Skeletal muscle satellite cell (primary cell): Measurements from ENCODE around the gene PPP1R9A.

Source experiments
- H3K27me3 ChIP-seq: 2 replicates; pipeline ENCODE4 v1.7.0; 2013; ENCODE audit warnings: low read length; ENCODE audit not compliant: control insufficient read depth, insufficient read depth
- H3K36me3 ChIP-seq: 2 replicates; pipeline ENCODE4 v1.7.0; 2013; ENCODE audit warnings: mild to moderate bottlenecking, control low read depth, low read length; ENCODE audit not compliant: insufficient read depth
- H3K4me1 ChIP-seq: 2 replicates; pipeline ENCODE4 v1.7.0; 2013; ENCODE audit warnings: low read length; ENCODE audit not compliant: control insufficient read depth, insufficient read depth
- H3K4me2 ChIP-seq: 2 replicates; pipeline ENCODE4 v1.7.0; 2013; ENCODE audit warnings: mild to moderate bottlenecking, low read length
- H3K4me3 ChIP-seq: 2 replicates; pipeline ENCODE4 v1.7.0; 2013; ENCODE audit warnings: low read length
- H3K9ac ChIP-seq: 2 replicates; pipeline ENCODE4 v1.7.0; 2013; ENCODE audit warnings: mild to moderate bottlenecking, low read depth, low read length, moderate library complexity
- H3K9me3 ChIP-seq: replicated peaks from 2 replicates; pipeline ENCODE4 v1.7.0; 2013; ENCODE audit warnings: mild to moderate bottlenecking, control low read depth, low read length

PPP1R9A gene

GRCh38 chr7:95255691-95256090 lies 348.3 kb downstream of the PPP1R9A start:
- no peak overlapping the region for H3K9ac ChIP-seq
- no peaks in the 10 kb centered on the region for H3K27me3 ChIP-seq
- no peak overlapping the region for H3K4me3 ChIP-seq
- no peaks in the 10 kb centered on the region for H3K36me3 ChIP-seq
- no peaks in the 10 kb centered on the region for H3K9me3 ChIP-seq
- no peak overlapping the region for H3K4me2 ChIP-seq
- H3K4me1 ChIP-seq = no peaks in the 10 kb centered on the region

GRCh38 chr7:95261895-95262415 lies 354.6 kb downstream of the PPP1R9A start:
- Histone ChIP-seq H3K4me1 (peaks cover 21% of the 10 kb centered on the region), H3K27me3 (no peaks in the 10 kb centered on the region), H3K36me3 (no peaks in the 10 kb centered on the region), H3K4me3 (no peak overlapping the region), H3K9me3 (no peaks in the 10 kb centered on the region), H3K4me2 (no peak overlapping the region), H3K9ac (no peak overlapping the region)

GRCh38 chr7:95262875-95263274 lies 355.5 kb downstream of the PPP1R9A start:
- H3K9me3 ChIP-seq = no peaks in the 10 kb centered on the region
- no peaks in the 10 kb centered on the region for H3K27me3 ChIP-seq
- no peak overlapping the region for H3K4me2 ChIP-seq
- H3K36me3 ChIP-seq = no peaks in the 10 kb centered on the region
- H3K9ac ChIP-seq = no peak overlapping the region
- no peak overlapping the region for H3K4me3 ChIP-seq
- peaks cover 21% of the 10 kb centered on the region for H3K4me1 ChIP-seq

- H3K4me3 ChIP-seq = peak overlapping the region; percentile 57
Measured at GRCh38 chr7:95263785-95264362, 356.5 kb downstream of the PPP1R9A start.

GRCh38 chr7:95264363-95264891 lies 357.0 kb downstream of the PPP1R9A start:
- Histone ChIP-seq H3K4me1 (peaks cover 21% of the 10 kb centered on the region), H3K9me3 (no peaks in the 10 kb centered on the region), H3K36me3 (no peaks in the 10 kb centered on the region), H3K4me2 (peak overlapping the region; percentile 79), H3K27me3 (no peaks in the 10 kb centered on the region), H3K4me3 (peak overlapping the region; percentile 57), H3K9ac (peak overlapping the region; percentile 52)

More at GRCh38 chr7:95263785-95264362, 356.5 kb downstream of the PPP1R9A start:
- peak overlapping the region; percentile 79 for H3K4me2 ChIP-seq
- H3K36me3 ChIP-seq = no peaks in the 10 kb centered on the region
- no peaks in the 10 kb centered on the region for H3K9me3 ChIP-seq
- no peaks in the 10 kb centered on the region for H3K27me3 ChIP-seq
- H3K9ac ChIP-seq = peak overlapping the region; percentile 51
- peaks cover 21% of the 10 kb centered on the region for H3K4me1 ChIP-seq

- no peak overlapping the region for H3K9ac ChIP-seq
- H3K36me3 ChIP-seq = no peaks in the 10 kb centered on the region
- no peak overlapping the region for H3K4me2 ChIP-seq
- peaks cover 21% of the 10 kb centered on the region for H3K4me1 ChIP-seq
- H3K4me3 ChIP-seq = no peak overlapping the region
- no peaks in the 10 kb centered on the region for H3K27me3 ChIP-seq
- no peaks in the 10 kb centered on the region for H3K9me3 ChIP-seq
Measured at GRCh38 chr7:95265634-95266033, 358.2 kb downstream of the PPP1R9A start.

- no peak overlapping the region for H3K4me3 ChIP-seq
- H3K4me1 ChIP-seq = peaks cover 25% of the 10 kb centered on the region
- no peak overlapping the region for H3K9ac ChIP-seq
- H3K27me3 ChIP-seq = no peaks in the 10 kb centered on the region
- H3K4me2 ChIP-seq = no peak overlapping the region
- H3K9me3 ChIP-seq = no peaks in the 10 kb centered on the region
- H3K36me3 ChIP-seq = no peaks in the 10 kb centered on the region
Measured at GRCh38 chr7:95267754-95268153, 360.4 kb downstream of the PPP1R9A start.

- H3K4me3 ChIP-seq = no peak overlapping the region
- no peaks in the 10 kb centered on the region for H3K36me3 ChIP-seq
- no peak overlapping the region for H3K9ac ChIP-seq
- no peaks in the 10 kb centered on the region for H3K27me3 ChIP-seq
- no peak overlapping the region for H3K4me2 ChIP-seq
- no peaks in the 10 kb centered on the region for H3K9me3 ChIP-seq
- peaks cover 15% of the 10 kb centered on the region for H3K4me1 ChIP-seq
Measured at GRCh38 chr7:95269640-95270039, 362.2 kb downstream of the PPP1R9A start.

GRCh38 chr7:95276114-95276513 lies 368.7 kb downstream of the PPP1R9A start:
- Histone ChIP-seq H3K4me3 (no peak overlapping the region), H3K27me3 (no peaks in the 10 kb centered on the region), H3K9me3 (no peaks in the 10 kb centered on the region), H3K9ac (no peak overlapping the region), H3K4me1 (peaks cover 4% of the 10 kb centered on the region), H3K4me2 (no peak overlapping the region), H3K36me3 (no peaks in the 10 kb centered on the region)

- H3K9ac ChIP-seq = no peak overlapping the region
- H3K4me1 ChIP-seq = no peaks in the 10 kb centered on the region
- H3K9me3 ChIP-seq = no peaks in the 10 kb centered on the region
- no peaks in the 10 kb centered on the region for H3K27me3 ChIP-seq
- no peak overlapping the region for H3K4me3 ChIP-seq
- no peak overlapping the region for H3K4me2 ChIP-seq
- no peaks in the 10 kb centered on the region for H3K36me3 ChIP-seq
Measured at GRCh38 chr7:95279417-95279816, 372.0 kb downstream of the PPP1R9A start.

- H3K4me3 ChIP-seq = no peak overlapping the region
- H3K9ac ChIP-seq = no peak overlapping the region
- H3K4me2 ChIP-seq = no peak overlapping the region
- no peaks in the 10 kb centered on the region for H3K27me3 ChIP-seq
- no peaks in the 10 kb centered on the region for H3K36me3 ChIP-seq
- H3K4me1 ChIP-seq = no peaks in the 10 kb centered on the region
- H3K9me3 ChIP-seq = no peaks in the 10 kb centered on the region
Measured at GRCh38 chr7:95286096-95286495, 378.7 kb downstream of the PPP1R9A start.
